Dedifferentiated amniotic fluid mesenchymal stem cell (primary cell): ENCODE results near the gene IQCN.
A peak's percentile ranks its signal among the peaks of the same experiment; 100 is the strongest.

Experiments
- DNase-seq: peaks from one replicate; pipeline ENCODE4 v3.0.0-alpha.2; 2016; ENCODE audit errors: extremely low spot score

IQCN gene

GRCh38 chr19:18264971-18265540 lies 9.2 kb downstream of the IQCN start:
- DNase-seq = no peak

GRCh38 chr19:18264137-18264854 lies 10.0 kb downstream of the IQCN start:
- no peak for DNase-seq

GRCh38 chr19:18263324-18264136 lies 10.7 kb downstream of the IQCN start:
- DNase-seq = no peak

GRCh38 chr19:18262917-18263316 lies 11.3 kb downstream of the IQCN start:
- DNase-seq = no peak

GRCh38 chr19:18262144-18262543 lies 12.1 kb downstream of the IQCN start:
- no peak for DNase-seq

GRCh38 chr19:18261474-18261873 lies 12.8 kb downstream of the IQCN start:
- DNase-seq = no peak

- no peak for DNase-seq
Observed at GRCh38 chr19:18259893-18260292, 14.4 kb downstream of the IQCN start.

GRCh38 chr19:18257503-18258470 lies 16.5 kb downstream of the IQCN start:
- no peak for DNase-seq

GRCh38 chr19:18254546-18255503 lies 19.4 kb downstream of the IQCN start:
- DNase-seq = no peak

- DNase-seq = no peak
Observed at GRCh38 chr19:18253716-18254115, 20.5 kb downstream of the IQCN start.

- DNase-seq = no peak
Observed at GRCh38 chr19:18253130-18253529, 21.1 kb downstream of the IQCN start.

- DNase-seq = no peak
Observed at GRCh38 chr19:18252370-18252717, 21.9 kb downstream of the IQCN start.

GRCh38 chr19:18251587-18252369 lies 22.5 kb downstream of the IQCN start:
- DNase-seq = peak; percentile 72

GRCh38 chr19:18249834-18250233 lies 24.4 kb downstream of the IQCN start:
- no peak for DNase-seq

GRCh38 chr19:18245297-18245696 lies 29.0 kb downstream of the IQCN start:
- DNase-seq = no peak

- DNase-seq = no peak
Observed at GRCh38 chr19:18239303-18239702, 34.9 kb downstream of the IQCN start.

GRCh38 chr19:18234194-18234593 lies 40.1 kb downstream of the IQCN start:
- DNase-seq = no peak

- DNase-seq = no peak
Observed at GRCh38 chr19:18233224-18233825, 40.9 kb downstream of the IQCN start.

GRCh38 chr19:18232540-18233223 lies 41.6 kb downstream of the IQCN start:
- DNase-seq = no peak
